ENCODE measurements around the gene KLRC2.
"Not testable (repeated sequence)": the region's sequence is repeated elsewhere in the genome, so short reads cannot be mapped to it uniquely, and the experiment has no call there.

Gene KLRC2

GRCh38 chr12:10395390-10395998, 40.3 kb downstream of the KLRC2 start:
- H3K27ac ChIP-seq, result peak overlapping the region; percentile 64
- TF ChIP-seq, protein P1, sequence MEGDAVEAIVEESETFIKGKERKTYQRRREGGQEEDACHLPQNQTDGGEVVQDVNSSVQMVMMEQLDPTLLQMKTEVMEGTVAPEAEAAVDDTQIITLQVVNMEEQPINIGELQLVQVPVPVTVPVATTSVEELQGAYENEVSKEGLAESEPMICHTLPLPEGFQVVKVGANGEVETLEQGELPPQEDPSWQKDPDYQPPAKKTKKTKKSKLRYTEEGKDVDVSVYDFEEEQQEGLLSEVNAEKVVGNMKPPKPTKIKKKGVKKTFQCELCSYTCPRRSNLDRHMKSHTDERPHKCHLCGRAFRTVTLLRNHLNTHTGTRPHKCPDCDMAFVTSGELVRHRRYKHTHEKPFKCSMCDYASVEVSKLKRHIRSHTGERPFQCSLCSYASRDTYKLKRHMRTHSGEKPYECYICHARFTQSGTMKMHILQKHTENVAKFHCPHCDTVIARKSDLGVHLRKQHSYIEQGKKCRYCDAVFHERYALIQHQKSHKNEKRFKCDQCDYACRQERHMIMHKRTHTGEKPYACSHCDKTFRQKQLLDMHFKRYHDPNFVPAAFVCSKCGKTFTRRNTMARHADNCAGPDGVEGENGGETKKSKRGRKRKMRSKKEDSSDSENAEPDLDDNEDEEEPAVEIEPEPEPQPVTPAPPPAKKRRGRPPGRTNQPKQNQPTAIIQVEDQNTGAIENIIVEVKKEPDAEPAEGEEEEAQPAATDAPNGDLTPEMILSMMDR (conservative IDR thresholded peaks at IDR 0.05), result no peak
- no peak for TF ChIP-seq ZFX (IDR thresholded peaks at IDR 0.05)

DNA sequence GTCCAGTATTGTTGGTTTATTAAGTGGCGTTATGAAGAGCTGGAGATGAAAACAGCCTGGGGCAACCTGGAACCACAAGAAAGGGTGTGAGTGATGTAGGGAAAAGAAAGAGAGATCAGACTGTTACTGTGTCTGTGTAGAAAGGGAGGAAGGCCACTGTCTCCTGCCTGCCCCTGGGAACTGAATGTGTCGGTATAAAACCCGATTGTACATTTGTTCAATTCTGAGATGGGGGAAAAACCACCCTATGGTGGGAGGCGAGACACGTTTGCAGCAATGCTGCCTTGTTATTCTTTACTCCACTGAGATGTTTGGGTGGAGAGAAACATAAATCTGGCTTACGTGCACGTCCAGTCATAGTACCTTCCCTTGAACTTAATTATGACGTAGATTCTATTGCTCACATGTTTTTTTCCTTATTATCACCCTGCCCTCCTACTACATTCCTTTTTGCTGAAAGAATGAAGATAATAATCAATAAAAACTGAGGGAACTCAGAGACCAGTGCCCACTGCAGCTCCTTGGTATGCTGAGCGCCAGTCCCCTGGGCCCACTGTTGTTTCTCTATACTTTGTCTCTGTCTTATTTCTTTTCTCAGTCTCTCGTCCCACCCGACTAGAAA, 41.2 kb downstream of the KLRC2 start:
- H3K27ac ChIP-seq, result peak overlapping the region; percentile 11; the same call in 1 of the 2 replicates

DNA sequence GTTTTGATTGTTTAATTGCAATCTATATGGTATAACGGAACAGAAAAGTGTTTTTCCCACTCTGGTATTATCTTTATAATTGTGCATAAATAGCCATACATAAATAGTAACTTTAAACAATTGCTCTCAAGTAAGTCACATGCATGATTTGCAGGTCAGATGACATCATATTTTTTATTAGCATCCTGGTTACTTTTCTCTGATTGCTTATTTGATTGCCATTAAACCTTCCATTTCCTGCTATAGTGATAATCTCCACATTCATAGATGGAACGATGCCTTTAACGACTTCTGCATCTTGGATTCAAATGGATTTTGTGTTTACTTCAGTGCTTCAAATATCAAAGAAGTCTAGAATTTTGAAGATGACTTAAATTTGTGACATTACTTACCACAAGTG, 42.5 kb downstream of the KLRC2 start:
- no peak for TF ChIP-seq ZFX (IDR thresholded peaks at IDR 0.05)
- H3K27ac ChIP-seq, result no peak overlapping the region

DNA sequence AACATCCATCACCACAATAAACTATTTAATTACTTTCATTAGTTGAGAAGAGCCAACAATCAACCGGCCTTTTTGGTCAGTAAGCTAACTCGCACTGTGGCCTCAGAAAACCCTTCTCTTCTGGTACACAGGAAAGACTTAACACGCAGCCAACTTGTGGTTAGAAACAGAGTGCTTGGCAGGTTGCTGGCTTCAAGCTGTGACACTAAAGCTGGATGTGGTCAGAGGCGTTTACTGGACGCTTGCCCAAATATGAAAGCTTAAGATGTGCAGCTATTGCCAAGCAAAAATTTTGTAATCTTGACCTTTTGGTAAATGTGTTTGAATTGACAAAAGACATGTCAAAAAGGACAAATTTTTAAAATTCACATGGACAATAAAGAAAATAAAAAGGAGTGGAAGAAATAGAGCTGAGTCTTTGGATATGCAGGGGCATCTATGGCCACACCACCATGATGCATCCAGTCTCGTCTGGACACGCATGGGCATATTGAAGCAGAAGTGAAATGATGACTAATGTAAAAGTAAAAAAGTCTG, 43.3 kb downstream of the KLRC2 start:
- no peak overlapping the region for H3K27ac ChIP-seq
- TF ChIP-seq, protein P1 (conservative IDR thresholded peaks at IDR 0.05), result no peak
- TF ChIP-seq ZFX (IDR thresholded peaks at IDR 0.05), result no peak

- not testable (repeated sequence) for H3K27ac ChIP-seq
Observed at GRCh38 chr12:10390991-10391390, 44.8 kb downstream of the KLRC2 start.

DNA sequence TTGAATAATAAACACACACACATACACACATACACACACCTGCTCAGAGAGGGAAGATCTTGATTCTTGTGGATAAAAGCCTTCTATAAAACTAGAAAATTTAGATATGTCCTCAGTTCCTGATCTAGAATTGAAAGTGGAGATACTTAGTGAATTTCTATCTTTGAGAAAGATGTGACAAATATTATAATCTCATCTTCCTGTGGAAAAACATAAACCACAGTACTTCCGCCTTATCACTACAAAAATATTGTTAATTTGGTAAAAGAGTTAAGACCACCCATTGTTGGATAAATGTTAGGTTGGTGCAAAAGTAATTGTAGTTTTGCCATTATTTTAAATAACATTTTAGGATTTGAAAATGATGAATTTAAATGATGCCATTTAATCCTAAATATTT, 45.9 kb downstream of the KLRC2 start, which contains the start of gene KLRK1:
KLRK1 (minus strand) TSS at position 138 of the 400 bp plus-strand sequence. CDS start 1,231 bp downstream, outside the sequence.
- TF ChIP-seq, protein P1 (conservative IDR thresholded peaks at IDR 0.05), result no peak
- no peak for TF ChIP-seq ZFX (IDR thresholded peaks at IDR 0.05)
- no peak within 1 kb of the TSS for H3K27ac ChIP-seq

DNA sequence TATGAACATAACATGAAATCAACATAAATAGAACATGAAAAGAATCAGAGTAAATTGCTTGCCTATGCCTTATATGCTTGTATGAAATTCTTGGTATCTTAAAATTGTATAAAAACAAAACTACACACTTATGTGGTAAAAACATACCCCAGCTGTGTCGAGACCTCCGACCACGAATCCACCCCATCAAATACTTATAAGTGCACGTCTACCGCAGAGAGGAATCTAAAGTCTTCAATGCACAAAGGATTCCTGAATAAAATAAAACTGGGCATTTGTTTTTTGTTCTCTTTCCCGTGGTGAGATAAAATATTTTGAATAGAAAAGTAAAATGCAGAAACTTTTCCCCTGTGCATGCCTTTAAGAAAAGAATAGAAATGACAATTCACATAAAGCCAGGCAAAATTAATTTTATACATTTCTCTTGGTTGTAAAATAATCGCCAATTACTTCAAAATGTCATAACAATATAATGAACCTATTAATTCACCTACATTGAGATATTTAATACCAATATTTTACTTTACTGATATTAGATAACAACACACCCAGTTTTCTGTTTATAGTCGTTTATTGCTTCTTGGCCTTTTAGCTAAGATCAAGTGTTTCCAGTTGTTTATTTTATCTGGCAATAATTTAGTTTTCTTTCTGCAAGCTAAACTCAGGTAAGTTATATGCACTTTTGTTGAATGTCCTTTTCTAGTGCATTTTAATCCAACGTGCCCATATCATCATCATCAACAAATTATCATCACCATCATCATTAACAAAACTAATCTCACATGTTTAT, 47.0 kb downstream of the KLRC2 start:
- H3K27ac ChIP-seq, result no peak overlapping the region
- TF ChIP-seq, protein P1 (conservative IDR thresholded peaks at IDR 0.05), result no peak
- TF ChIP-seq ZFX (IDR thresholded peaks at IDR 0.05), result no peak

DNA sequence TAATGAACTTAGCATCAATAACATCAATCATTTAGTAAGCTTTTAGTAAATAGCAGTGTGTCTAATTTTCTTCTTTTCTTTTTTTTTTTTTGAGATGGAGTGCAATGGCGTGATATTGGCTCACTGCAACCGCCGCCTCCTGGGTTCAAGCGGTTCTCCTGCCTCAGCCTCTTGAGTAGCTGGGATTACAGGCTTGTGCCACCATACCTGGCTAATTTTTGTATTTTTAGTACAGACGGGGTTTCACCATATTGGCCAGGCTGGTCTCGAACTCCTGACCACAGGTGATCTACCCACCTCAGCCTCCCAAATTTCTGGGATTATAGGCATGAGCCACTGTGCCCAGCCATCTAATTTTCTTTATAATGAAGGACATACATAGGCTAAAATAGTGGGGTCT, 48.3 kb downstream of the KLRC2 start:
- H3K27ac ChIP-seq, result not testable (repeated sequence)

DNA sequence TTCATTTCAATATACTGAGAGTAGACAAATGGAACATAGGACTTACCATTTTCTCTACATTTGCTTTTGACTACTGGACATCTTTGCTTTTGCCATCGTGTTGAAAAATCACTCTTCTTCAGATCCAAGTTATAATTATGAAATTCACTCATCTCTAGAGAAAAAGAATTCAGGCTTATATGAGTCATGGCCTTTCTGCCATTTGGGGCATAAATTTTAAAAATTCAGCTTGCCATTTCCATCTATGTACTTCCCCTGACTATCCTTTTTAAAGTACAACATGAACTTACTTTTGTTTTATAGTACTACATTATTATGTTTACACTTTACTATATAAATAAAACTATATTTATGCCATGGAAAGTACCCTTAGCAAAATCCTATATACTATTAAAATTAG, 49.0 kb downstream of the KLRC2 start:
- TF ChIP-seq ZFX (IDR thresholded peaks at IDR 0.05), result no peak

GRCh38 chr12:10385166-10385613, 50.6 kb downstream of the KLRC2 start:
- no peak overlapping the region for H3K27ac ChIP-seq
- no peak for TF ChIP-seq ZFX (IDR thresholded peaks at IDR 0.05)
- TF ChIP-seq, protein P1 (conservative IDR thresholded peaks at IDR 0.05), result no peak

More for the DNA sequence above, 49.0 kb downstream of the KLRC2 start:
- H3K27ac ChIP-seq, result no peak overlapping the region

All from C4-2B (cell line).